GM21723 (cell line): Measurements from ENCODE around the gene RIOK1.
A peak's percentile ranks its signal among the peaks of the same experiment; 100 is the strongest.
"Not testable (repeated sequence)": the region's sequence is repeated elsewhere in the genome, so short reads cannot be mapped to it uniquely, and the experiment has no call there.

Experiments
- ATAC-seq: cut with Tn5 transposase; IDR thresholded peaks from one replicate; pipeline ENCODE4 v1.9.1; 2021; ENCODE audit warnings: mild to moderate bottlenecking, moderate library complexity; ENCODE audit not compliant: unreplicated experiment

Gene RIOK1

GRCh38 chr6:7389451-7390225, at the start of gene RIOK1, which contains the start of gene CAGE1:
Gene RIOK1 (plus strand): TSS chr6:7389808. CDS start chr6:7390003, 195 bp downstream.
Gene CAGE1 (minus strand): TSS chr6:7389742. CDS start chr6:7387173, 2,569 bp downstream.
- ATAC-seq, result peak; percentile 97

GRCh38 chr6:7341271-7341670, 48.3 kb upstream of the RIOK1 start:
- ATAC-seq, result no peak

GRCh38 chr6:7341989-7342742, 47.4 kb upstream of the RIOK1 start:
- no peak for ATAC-seq

- no peak for ATAC-seq
These were observed 45.8 kb upstream of the RIOK1 start for GRCh38 chr6:7343546-7344475.

GRCh38 chr6:7344773-7345450, 44.7 kb upstream of the RIOK1 start:
- ATAC-seq, result not testable (repeated sequence)

GRCh38 chr6:7347551-7347997, 42.0 kb upstream of the RIOK1 start:
- not testable (repeated sequence) for ATAC-seq

GRCh38 chr6:7350591-7350990, 39.0 kb upstream of the RIOK1 start:
- not testable (repeated sequence) for ATAC-seq

GRCh38 chr6:7351916-7352315, 37.7 kb upstream of the RIOK1 start:
- ATAC-seq, result not testable (repeated sequence)

GRCh38 chr6:7367408-7367807, 22.2 kb upstream of the RIOK1 start:
- no peak for ATAC-seq

- ATAC-seq, result no peak
These were observed 15.9 kb upstream of the RIOK1 start for GRCh38 chr6:7373739-7374138.

GRCh38 chr6:7377961-7378360, 11.6 kb upstream of the RIOK1 start:
- ATAC-seq, result no peak

GRCh38 chr6:7378740-7379139, 10.9 kb upstream of the RIOK1 start:
- no peak for ATAC-seq

GRCh38 chr6:7381092-7381491, 8.5 kb upstream of the RIOK1 start:
- no peak for ATAC-seq

- ATAC-seq, result no peak
These were observed 502 bp upstream of the RIOK1 start for GRCh38 chr6:7389162-7389450.

GRCh38 chr6:7390226-7390878, 744 bp downstream of the RIOK1 start:
- ATAC-seq, result peak; percentile 13

- ATAC-seq, result no peak
These were observed 1.5 kb downstream of the RIOK1 start for GRCh38 chr6:7391151-7391550.

GRCh38 chr6:7392402-7392801, 2.8 kb downstream of the RIOK1 start:
- no peak for ATAC-seq

- ATAC-seq, result no peak
These were observed 11.5 kb downstream of the RIOK1 start for GRCh38 chr6:7401075-7401474.

- no peak for ATAC-seq
These were observed 13.1 kb downstream of the RIOK1 start for GRCh38 chr6:7402716-7403115.

GRCh38 chr6:7404546-7404945, 14.9 kb downstream of the RIOK1 start:
- no peak for ATAC-seq
